Muscle of back (tissue), 11 donors: ENCODE measurements around the gene SLC16A3. TPM values are rescaled to one million over a fixed set of nuclear protein-coding genes. Genes with fewer than 3 reads are reported as not detected.
A peak's percentile ranks its signal among the peaks of the same experiment; 100 is the strongest.

Experiments used
- DNase-seq, 3 donors: peaks; one replicate each; pipeline versions ENCODE4 v3.0.0 to v3.0.0-alpha.2; 2013
- polyA plus RNA-seq, 10 donors: library from polyadenylated mRNA; unstranded; fragments of 120-200 nt; gene quantifications; one replicate each; pipeline ENCODE4 v1.2.1, GENCODE V29; 2013; ENCODE audit not compliant: insufficient read length in 10 of 10

SLC16A3 gene
- polyA plus RNA-seq, 10 donors, result 20.2 to 39.1 (median 23.3) TPM

DNA sequence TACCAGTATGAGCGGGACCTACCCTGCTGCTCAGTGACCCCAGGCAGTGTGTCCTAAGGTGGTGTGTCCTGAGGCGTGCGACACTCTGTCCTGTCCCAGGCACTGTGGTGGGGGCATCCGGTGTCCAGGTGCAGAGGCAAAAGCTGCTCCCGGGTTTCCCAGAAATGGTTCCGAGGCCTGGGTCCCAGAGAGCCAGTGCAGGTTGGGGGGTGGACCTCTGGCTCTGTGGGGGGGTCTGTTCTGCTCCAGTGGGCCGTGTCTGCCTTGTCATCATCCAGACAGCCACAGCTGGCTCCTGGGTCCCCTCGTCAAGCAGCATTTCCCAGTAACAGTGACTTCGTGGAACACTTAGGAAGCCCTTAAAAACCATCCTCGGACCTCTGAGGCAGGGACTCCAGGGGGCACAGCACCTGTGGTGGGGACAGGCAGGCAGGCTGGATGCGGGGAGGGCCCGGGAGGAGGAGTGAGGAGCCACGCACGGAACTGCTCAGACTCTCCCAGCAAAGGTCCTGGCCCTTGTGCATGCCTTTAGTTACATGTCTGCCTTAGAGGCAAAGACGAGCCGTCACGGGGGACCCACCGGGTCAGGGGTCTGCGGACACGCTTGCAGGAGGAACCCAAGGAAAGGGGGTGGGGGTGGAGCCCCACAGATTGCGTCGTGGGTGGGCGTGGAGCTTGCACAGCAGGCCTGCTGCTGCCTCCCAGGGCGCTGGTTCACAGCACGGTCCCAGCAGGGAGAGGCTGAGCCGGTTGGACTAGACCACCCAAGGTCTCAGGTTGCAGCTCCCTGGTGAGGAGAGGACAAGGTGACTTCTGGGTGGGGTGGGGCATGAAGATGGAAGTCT is 5.6 kb downstream of the SLC16A3 start:
- DNase-seq, result no peak

DNA sequence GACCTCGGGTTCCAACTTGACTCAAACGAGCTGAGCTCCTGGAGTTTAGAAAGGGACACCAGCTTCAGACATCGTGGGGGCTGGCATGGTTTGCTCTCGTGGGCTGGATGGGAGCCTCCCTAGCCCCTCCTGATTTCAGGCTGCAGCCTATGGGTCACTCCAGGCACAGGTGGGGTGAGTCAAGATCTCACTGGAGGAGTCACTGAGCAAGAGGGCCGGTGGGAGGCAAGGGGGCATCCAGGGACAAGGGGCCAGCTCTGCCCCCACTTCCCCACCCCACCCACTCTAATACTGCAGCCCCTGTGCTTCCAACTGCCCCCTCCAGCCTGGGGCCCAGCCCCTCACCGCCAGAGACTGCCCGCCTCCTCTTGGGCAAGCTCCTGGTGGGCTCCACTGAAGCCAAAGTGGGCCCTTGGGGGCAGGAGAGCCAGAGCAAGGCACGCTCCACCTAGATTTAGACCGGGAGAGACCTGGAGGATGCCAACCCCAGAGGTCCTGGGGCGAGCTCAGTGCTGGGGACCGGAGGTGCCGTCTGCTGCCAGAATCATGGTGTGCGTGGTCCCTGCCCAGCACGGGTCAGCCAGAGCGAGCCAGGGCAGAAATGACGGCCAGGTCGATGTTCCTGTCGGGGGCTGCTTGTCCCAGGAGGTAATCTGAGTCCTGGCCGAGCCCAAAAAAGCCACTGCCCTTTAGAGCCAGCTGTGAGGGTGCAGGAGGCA is 6.4 kb downstream of the SLC16A3 start:
- no peak for DNase-seq

DNA sequence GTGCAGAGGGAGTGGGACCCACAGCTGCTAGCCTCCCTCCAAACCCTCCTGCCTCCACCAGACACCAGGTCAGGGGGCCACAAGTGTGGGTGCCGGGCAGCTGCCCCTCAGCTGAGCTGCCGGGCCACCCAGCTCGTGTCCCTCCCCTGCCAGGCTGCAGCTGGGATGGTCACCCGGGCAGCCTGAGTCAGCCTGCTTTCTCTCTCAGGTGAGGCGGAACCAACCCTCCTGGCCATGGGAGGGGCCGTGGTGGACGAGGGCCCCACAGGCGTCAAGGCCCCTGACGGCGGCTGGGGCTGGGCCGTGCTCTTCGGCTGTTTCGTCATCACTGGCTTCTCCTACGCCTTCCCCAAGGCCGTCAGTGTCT is 6.9 kb downstream of the SLC16A3 start:
- DNase-seq, result no peak

DNA sequence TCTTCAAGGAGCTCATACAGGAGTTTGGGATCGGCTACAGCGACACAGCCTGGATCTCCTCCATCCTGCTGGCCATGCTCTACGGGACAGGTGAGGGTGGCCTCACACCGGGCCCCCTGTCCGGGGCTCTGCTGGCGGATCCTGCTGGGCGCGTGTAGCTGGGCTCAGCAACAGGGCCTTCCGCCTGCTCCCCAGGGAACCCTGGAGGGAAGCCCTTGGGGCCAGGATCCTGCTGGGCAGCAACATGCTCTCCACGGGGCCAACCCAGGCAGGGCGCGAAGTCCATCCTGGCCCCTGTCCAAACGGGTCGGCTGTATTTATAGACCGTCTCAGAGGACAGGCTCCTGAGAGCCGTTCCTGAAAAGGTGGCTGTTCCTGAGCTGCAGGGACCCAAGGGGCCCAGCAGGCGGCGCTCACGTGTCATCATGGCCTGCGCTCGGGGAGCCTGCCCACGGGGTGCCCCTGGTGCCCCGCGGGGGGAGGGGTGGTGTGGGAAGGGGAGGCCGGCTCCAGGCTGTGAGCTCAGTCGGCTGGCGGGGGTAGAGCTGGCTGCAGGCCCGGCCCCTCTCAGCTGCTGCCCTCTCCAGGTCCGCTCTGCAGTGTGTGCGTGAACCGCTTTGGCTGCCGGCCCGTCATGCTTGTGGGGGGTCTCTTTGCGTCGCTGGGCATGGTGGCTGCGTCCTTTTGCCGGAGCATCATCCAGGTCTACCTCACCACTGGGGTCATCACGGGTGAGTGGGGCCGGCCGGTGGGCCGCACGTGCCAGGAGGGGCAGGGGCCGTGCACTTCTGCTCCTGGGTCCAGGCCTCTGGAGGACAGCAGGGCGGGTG is 7.5 kb downstream of the SLC16A3 start:
- DNase-seq, result peak in 1 of 3 donors; percentile 74

- DNase-seq, result no peak
Measured at GRCh38 chr17:82237083-82237745, 8.4 kb downstream of the SLC16A3 start.

GRCh38 chr17:82237746-82238471 is 9.1 kb downstream of the SLC16A3 start:
- DNase-seq, result no peak

- DNase-seq, result peak in 1 of 3 donors; percentile 54
Measured at GRCh38 chr17:82238472-82239201, 9.8 kb downstream of the SLC16A3 start.

GRCh38 chr17:82239401-82239925 is 10.6 kb downstream of the SLC16A3 start:
- no peak for DNase-seq

- peak in 1 of 3 donors; percentile 76 for DNase-seq
Measured at GRCh38 chr17:82239926-82240505, 11.2 kb downstream of the SLC16A3 start.

DNA sequence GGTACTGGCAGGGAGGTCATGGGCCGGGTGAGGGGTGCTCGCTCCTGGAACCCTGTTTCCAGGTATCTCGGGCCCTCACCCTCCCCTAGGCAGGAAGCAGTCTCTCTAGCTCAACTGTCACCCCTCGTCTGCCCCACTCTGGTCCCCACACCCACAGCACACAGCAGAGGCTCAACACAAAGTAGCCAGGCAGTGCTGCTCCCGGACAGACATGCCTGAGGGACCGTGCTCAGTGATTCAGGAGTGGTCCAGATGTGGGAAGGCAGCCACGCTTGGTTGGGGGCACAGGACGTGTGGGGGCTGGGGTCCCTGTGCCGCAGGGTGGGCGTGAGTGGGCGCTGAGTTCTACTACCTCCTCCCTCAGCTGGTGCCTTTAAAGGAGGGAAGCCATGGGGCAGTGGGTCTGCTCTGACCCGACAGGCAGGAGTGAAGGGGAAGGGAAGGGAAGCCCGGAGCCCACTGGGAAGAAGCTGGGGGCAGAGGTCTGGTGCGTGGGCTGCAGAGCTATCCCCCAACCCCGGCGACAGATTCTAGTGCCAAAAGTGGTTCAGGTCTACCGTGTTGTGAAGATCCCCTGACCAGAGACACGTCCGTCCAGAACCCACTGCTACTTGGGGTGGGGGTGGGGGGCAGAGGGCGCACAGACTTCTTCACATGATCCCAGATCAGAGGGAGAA is 11.8 kb downstream of the SLC16A3 start:
- no peak for DNase-seq

DNA sequence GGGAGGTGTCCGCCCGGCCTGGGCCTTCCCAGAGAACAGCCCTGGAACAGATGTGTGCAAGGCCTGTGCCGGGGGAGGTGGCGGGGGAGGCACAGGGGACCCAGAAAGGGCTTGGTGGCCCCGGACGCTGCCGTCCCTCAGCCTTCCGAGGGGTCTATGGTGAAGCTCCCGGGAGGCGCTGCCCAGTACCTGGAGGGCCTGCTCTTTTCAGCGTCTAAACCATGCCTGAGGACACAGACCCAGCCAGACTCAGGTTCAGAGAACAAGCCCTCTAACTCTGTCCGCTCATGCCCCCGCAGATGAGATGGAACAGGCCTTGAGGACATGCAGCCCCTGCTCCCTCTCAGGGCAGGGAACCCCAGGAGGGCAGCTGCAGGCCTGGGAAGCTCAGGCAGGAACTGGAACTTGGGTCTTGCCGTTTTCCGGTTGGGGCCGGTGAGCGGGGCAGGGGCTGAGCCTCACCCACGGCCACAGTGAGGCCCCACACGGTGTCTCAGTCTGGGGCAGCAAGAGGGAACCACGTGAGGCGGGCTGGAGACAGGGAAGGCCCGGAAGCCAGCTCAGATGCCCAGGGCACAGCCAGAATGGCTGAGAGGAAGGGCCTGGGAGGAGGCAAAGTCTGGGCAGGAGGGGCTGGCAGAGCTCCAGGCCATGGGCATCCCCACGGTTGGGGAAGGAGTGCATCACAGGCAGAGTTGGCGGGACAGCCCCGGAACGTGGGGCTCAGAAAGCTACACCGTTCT is 12.5 kb downstream of the SLC16A3 start:
- DNase-seq, result peak in 1 of 3 donors; percentile 67

- no peak for DNase-seq
Measured at GRCh38 chr17:82241926-82242697, 13.3 kb downstream of the SLC16A3 start.

DNA sequence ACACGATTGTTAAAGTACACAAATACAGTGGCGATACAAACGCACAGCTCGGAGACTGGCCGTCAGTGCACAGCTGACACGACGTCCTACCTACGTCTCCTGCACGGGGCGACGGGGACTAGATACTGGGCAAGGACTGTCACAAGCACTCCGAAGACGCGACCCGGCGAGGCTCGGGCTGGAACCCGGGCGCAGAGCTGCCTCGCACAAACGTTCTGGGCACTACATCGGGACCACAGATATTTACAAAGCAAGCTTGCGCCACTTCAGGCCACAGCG is 13.8 kb downstream of the SLC16A3 start:
- no peak for DNase-seq

GRCh38 chr17:82242977-82243647 is 14.3 kb downstream of the SLC16A3 start:
- peak in 2 of 3 donors; percentile 79 to 80 for DNase-seq

DNA sequence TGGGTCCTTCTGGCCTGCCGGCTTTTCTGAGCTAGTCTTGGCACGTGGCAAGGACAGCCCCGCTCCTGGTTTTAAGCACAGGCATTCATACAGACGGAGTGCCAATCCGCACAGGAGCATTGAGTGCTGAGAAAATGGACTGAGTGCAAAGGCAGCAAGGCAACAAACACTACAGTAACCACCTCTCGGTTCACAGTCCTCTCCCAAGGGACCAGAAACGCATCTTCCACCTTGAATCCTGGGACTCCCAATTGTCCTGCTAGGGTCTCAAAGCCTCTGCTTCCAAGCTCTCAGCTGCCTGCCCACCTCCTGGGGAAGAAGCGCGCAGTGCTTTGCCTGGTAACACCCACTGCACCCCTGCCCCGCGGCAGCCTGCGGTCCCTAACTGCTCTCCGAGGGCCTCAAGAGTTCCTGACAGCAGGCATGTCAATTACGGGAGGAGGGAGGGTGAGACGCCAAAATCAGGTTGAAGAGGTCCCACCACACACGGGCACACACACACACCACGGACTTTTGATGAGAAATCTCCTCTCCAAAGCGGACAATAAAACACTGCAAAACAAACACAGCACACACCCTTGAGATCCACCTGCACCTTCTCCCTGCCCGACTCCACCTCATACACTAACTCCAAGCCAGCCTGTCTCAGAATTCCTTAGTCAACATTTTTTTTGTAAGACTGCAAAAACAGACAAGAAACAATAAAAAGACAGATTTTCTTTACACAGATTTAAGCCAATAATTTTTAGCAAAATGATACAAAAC is 15.0 kb downstream of the SLC16A3 start:
- DNase-seq, result no peak

GRCh38 chr17:82244413-82245133 is 15.7 kb downstream of the SLC16A3 start:
- no peak for DNase-seq
